Stimulated activated CD8-positive, alpha-beta memory T cell treated with anti-CD3 and anti-CD28 coated beads, Interleukin-15, amount 100 ng/mL, for 24 hours (primary cell): ENCODE measurements around the gene PIAS1.

Experiments used
- DNase-seq: peaks from one replicate; pipeline ENCODE4 v3.0.0-alpha.2; 2020; ENCODE audit warnings: low read depth

PIAS1 gene

DNA sequence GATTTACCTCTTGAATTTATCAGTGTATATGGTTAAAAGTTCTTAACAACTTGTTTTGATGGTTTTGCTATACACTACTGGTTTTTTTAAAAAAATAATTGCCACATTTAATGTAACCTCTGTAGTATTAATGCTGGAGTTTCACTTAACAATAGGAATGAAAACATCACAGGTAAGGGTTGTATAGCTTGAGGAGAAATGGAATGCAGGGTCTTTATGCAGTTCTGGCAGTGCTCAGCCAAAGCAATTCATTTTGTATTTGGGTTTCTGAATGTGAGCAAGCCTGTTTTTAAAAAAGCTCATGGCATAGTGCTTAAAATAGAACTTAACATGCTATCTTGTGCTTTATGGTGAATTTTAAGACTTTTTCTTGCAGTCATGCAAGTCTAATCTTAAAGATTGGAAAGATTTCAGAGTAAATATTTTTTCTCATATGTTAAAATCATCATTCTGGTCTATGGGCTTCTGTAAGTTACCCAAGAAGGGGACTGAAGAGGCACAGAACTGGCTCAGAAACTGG is 8.9 kb downstream of the PIAS1 start:
- no peak for DNase-seq

DNA sequence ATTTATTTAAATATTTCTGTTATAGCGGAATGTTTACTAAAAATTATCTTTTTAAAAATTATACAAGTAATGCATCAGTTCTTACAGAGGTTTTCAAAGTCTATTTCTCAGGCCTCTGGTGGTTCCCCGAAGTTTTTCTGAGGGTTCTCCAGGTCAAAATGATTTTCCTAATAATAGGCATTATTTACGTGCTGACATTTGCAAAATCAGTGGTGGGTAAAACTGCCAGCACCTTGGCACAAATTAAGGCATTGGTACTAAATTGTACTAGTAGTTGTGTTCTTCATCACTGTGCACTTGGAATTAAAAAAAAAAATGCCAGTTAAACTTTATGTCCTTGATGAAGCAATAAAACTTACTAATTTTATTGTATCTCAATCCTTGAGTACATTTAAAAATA is 9.5 kb downstream of the PIAS1 start:
- no peak for DNase-seq

DNA sequence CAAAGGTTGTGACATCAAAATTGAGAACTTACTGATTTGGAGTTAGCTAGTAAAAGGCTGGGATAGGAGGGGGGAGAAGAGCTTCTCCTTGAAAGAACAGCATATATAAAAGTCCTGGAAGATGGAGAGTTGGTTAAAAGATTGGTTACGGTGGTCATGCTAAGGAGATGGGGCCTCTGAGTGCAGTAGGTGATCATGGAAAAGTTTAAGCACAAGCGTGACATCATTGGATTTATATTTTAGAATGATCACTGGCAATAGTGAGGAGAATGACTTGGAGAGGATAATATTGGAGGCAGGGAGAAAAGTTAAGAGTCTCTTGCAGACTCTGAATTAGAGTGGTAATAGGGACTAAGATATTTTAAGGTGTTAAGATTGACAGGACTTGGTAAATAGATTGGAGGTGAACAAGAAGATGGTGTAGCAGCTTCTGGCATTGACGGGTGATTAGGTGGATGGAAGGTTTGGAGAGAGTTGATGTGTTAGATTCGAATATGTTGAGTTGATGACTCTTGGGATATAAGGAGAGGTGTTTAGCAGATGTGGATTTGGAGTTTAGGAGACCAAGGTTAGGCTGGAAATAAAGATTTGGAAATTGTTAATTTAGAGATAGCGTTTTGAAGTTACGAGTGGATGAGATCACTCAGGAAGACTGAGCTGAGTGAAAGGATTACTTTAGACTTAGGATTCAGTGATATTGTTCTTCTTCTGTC is 19.6 kb downstream of the PIAS1 start:
- DNase-seq, result no peak

DNA sequence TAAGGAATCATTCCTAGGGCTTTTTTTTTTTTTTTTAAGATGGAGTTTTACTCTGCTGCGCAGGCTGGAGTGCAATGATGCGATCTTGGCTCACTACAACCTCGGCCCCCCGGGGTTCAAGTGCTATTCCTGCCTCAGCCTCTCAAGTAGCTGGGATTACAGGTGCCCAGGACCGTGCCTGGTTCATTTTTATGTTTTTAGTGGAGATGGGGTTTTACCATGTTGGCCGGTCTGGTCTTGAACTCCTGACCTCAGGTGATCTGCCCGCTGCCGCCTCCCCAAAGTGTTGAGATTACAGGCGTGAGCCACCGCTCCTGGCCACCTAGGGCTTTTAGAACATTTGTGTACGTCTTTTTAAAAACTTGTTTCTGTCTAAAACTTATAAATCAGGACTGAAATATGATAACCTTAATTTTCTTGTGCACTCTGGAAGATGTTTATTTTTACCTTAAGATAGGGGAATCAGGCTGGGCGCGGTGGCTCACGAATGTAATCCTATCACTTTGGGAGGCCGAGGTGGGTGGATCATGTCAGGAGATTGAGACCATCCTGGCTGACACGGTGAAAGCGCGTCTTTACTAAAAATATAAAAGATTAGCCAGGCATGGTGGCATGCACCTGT is 21.8 kb downstream of the PIAS1 start:
- no peak for DNase-seq

DNA sequence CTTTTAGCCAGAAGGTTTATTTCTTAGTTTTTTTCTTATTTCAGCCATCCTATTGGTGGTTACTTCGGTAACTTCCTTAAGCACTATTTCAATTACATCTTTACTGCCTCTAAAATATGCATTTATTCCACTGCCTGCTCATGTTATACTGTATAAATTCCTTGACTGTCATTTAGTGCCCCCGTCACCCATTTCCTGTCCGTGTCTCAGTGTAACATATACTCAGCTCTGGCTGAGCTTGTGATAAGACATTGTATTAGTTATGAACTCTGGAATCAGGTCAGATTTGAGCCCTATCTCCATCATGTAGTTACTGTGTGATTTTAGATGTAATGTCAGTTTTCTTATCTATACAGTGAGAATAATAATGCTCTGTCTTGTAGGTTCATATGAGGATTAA is 24.2 kb downstream of the PIAS1 start:
- DNase-seq, result no peak

DNA sequence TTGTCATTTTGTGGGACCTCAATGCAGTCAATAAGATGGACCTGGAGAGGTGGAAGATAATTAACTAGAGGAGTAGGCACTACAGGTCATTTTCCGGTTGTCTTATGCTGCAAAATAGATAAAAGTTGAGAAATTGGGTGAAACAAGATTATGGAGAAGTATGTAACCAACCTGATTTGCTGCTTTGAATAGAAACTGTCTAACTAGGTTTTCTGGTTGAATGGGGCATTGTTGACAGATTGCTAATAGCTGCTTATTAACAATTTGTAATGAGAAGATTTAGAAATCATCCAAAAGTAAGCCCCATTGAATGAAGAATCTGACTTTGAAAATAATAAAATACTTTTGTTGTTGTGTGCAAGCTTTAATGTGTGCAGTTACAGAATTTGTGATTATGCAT is 26.2 kb downstream of the PIAS1 start:
- DNase-seq, result no peak

DNA sequence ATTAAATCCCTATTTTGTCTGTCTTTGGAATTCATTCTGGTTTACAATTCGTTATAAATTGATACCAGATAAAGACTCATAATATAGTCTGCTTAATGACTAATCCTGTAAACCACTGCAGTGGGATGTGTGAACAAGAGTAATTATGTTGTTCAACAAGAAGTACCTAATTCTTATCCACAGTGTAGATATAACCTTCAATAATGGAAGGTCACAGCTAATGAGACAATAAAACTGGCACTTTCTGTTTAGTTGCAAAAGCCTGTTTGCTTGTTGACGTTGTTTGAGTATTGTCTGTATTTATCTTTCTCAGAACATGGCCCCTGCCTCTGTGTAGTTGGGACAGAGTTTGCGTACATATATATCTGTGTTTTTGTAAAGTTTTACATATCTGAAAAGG is 26.7 kb downstream of the PIAS1 start:
- DNase-seq, result no peak

DNA sequence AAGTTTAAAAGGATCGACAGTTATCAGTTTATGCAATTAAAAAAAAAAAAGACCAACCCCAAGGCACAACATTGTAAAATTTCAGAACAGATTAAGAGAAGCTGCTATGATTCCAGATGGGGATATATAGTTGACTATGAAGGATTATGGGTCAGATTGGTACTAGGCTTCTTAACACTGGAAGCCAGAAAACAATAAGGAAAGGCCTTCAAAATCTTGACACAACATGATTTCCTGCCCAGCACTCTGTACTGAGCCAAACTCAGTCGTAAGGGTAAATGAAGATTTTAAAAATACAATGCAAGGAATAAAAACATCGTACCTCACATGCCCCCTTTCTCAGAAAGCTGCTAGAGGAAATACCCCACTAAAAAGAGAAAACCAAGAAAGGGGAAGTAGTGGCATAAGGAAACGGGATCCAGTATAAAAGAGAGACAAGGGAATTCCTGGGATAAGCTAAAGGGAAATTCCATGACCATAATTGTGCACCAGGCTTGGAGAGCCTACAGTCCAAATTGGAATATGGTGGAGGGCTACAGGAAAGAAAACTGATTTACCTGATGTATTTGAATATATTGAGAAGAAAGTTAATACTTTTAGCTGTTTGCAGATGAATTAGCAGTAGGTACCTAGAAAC is 27.9 kb downstream of the PIAS1 start:
- DNase-seq, result no peak

DNA sequence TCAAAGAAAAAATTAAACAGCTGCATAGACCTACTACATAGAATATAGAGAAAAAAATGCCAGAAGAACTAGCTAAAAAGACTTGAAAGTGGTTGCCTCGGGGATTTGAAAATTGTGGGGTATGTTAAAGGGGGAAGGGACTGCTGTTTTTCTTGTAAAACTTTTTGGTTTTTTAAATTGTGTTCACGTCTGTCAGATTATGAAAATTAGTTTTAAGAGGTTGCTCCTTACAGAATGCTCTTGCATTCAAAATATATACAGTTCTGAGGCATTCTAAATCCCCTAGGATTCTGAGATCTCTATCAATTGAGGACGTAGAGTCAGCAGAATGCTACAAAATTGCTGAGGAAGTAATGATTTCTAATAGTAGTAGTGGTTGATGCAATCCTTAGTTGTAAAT is 28.6 kb downstream of the PIAS1 start:
- no peak for DNase-seq

DNA sequence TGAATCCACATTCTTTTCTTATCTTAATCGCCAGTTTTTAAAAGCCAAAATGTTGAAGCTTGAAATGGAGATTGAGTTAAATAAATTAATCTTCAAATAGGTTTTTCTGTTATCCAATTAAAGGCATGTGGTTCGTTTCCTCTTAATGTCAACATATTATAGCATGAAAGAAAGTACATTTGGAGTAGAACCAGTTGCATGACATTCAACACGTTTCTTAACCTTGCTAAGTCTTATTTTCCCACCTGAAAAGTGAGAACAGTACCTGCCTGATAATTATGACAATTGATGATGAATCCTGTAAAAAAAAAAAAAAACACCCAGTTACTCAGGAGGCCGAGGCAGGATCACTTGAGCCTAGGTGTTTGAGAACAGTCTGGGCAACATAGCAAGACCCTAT is 29.3 kb downstream of the PIAS1 start:
- no peak for DNase-seq

DNA sequence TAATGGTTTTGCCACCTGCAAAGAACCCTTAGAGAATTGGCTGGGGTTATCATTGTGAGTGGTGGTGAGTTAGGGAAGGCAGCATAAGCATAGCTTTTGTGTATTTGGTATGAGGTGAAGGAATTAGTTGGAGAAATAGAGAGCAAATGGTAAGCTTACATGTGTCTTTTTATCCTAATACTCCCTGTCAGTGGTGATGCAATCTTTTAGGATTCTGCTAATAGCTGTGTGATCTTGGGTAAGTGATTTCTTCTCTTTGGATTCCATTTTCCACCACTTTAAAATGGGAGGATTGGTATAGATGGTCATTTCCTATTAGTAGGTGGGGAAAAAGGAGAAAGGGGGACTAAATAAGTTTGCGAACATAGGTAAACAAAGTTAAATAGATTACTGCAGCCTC is 30.9 kb downstream of the PIAS1 start:
- DNase-seq, result no peak

DNA sequence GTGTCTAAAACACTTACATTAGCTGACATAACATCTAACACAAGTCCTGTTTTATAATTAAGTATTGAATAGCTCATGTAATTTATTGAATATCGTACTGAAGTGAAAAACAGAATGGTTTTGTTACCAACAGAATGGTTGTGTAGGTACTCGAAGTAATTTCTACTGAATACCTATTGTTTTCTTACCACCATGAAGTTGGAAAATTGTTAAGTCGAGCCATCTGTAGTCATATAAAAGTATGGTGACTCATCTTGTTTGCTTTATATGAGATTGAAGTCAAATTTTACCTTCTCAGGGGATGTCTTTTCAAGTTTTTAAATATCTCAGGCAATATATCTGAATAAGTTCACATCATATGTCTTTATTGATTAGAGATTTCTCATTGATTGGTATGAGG is 37.6 kb downstream of the PIAS1 start:
- DNase-seq, result no peak

DNA sequence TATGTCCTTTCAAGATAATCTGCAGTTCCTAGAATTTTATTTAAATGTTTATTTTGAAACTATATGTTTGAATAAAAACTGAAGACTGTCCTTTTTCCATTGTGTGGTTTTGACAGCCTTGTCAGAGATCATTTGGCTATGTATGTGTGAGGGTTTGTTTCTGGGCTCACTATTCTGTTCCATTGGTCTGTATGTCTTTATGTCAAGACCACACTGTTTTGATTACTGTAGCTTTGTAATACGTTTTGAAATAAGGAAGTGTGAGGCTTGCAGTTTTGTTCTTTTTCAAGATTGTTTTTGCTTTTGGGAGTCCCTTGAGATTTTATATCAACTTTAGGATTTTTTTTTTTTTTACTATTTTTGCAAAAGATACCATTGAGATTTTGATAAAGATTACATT is 42.0 kb downstream of the PIAS1 start:
- no peak for DNase-seq

DNA sequence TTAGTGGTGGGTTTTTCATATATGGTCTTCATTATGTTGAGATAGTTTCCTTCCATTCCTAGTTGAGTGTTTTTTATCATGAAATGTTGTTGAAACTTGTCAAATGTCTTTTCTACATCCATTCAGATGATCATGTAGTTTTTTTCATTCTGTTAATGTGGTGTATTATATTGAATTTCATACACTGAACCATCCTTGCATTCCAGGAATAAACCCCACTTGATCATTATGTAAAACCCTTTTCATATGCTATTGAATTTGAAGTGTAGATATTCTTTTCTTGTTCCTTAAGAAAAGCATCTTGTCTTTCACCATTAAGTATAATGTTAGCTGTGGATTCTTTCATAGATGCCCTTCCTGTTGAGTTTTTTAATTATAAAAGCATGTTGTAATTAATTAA is 42.9 kb downstream of the PIAS1 start:
- DNase-seq, result no peak

DNA sequence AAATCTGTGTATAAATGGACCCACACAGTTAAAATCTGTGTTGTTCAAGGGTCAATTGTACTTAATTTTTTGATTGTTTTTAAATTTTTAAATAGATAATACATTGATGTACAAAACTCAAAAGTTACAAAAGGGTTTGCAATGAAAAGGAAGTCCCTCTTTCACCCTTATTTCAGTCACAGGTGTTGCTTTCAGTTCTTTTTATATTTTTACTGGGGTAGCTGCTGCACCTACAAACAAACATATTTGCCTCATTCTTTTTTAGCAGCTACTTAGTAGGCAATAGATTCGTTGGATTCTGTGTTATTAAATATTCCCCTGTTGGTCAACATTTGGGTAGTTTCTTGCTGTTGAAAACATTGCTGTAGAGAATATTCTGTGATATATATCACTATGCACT is 44.4 kb downstream of the PIAS1 start:
- DNase-seq, result no peak

DNA sequence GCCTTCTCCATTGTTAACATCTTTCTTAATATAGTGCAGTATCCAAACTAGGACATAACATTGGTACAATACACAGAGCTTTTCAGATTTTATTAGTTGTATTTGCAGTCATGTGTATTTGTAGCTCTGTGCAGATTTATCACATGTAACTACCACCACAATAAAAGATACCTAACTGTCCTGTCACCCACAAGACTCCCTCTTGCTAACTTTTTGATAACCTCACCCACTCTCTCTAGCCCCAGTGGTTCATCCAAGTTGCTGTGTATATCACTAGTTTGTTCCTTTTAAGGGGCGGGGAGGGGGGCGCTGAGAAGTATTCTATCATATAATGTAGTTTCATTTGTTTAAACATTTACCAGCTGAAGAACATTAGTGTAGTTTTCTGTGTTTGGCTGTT is 46.1 kb downstream of the PIAS1 start:
- DNase-seq, result no peak

DNA sequence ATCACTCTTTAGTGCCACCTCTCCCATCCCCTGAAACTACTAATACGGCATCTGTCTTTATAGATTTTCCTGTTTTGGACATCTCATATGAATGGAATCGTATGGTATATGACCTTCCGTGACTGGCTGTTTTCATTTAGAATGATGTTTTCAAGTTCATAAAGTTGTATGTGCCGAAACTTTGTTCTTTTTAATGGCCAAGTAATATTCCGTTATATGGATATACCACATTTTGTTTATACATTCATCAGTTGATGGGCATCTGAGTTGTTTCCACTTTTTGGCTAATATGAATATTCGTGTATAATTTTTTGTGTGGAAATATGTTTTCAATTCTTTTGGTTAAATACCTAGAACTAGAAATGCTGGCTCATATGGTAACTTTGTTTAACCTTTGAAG is 49.5 kb downstream of the PIAS1 start:
- no peak for DNase-seq

DNA sequence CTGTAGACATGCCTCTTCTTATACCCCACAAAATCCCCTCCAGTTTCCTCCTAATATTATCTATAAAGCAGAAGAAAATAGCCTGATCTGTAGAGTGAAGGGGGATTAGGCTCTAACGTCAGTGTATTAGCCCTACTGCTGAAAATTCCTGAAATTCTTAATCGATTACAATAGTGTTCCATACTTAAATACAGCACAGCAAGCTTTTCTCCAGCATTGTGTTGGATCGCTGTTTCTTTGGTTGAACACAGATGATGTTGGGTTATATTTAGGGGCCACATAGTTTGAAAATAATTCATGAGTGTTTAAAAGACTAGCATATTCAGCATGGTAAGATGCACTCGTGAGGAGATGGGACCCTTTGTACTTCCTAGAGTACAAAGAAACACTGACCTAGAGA is 52.5 kb downstream of the PIAS1 start:
- DNase-seq, result no peak

DNA sequence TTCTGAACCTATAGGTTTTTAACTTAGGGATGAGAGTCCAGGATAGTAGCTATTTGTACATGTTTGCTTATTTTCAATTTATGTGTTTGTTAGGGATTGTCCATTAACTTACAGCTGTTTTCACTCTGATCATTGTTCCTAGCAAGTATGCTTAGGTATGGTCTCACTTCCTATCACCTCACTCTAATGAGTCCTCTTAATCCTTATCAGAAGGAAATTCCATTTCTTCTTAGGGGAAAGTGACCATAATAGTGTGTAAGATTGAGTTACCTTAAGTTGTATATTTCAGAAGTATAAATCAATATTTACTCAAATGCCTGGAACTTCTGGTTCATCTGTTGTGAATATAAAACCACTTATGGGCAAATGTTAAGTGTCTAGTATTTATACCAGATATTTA is 53.0 kb downstream of the PIAS1 start:
- DNase-seq, result no peak

DNA sequence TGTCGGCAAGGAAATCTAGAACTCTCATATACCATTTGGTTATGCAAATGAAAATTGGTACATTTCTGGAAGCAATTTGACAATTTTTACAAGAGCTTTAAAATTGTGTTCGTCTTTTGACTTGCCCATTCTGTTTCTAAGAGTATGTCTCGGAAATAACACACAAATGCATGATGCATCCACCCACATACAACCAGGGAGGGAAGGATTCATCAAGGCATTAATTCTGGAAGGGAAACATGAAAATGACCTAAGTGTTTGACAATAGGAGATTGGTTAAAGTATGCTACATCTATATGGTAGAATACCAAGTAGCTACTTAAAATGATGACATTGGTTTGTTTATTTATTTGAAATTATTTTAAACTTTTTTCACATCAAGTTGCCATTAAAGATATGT is 58.6 kb downstream of the PIAS1 start:
- DNase-seq, result no peak

DNA sequence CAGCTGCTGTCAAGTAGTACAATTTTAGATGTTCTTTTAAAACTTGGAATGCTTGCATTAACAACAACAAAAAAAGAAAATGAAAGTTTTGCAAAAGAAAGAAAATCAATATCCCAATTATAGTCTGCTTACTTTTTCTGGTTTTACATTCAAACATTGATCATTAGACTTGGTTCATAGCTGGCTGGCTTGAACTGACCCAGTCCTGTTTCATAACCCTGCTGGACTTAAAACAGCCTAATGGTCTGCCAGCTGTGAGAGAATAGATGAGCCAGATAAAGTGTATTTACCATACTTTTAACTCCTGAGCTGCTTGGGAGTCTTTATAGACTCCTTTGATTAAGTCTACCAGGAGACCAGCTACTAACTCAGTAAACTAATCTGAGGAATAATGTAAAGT is 59.2 kb downstream of the PIAS1 start:
- no peak for DNase-seq

DNA sequence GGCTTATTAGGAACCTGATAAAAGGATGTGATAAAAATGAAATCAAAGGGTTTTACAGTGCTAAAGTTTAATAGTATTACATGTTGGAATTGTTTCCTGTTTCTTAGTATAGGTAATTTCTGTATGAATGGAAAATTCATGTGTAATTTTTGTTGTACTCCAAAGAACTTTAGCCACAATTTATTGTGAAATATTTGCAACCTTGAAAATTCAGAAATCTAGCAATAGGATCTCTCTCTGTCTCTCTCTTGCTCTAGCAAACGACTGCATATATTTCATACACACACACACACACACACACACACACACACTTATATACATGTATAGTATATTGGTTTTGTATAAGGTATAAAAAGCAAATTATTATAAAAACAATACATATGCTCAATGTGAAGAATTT is 59.6 kb downstream of the PIAS1 start:
- no peak for DNase-seq

DNA sequence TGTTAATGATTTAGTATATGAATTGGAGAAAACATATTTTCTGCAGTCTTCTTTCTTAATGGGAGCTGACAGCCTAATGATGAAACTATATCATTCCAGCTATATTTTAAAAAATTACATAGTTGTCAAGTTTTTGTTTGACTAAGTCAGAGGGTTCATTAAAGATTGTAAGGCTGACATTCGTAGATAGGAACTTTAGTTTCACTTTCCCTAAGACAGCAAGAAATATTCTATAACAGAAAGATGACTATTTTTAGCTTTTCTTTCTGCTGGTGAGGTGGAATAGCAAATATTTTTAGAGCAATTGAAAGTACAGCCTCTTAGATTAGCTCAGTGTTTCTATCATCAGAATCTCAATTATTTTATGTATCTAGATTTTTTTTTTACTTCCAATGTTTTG is 60.2 kb downstream of the PIAS1 start:
- no peak for DNase-seq

DNA sequence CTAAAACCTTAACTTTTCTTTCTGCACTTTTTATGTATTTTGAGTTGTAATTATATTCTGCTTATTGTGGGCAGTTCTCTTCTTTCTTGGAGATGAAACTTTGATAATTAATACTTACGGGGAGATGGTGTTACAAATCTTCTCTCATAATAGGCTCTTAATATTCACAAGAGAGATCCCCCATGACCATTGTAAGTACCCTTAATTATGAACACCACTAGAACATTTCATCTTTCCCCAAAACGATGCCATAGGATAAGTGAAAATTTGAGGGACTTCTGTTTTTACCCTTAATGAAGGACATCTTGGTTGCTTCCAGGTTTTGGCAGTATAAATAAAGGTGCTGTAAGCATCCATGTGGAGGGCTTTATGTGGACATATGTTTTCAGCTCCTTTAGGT is 60.7 kb downstream of the PIAS1 start:
- no peak for DNase-seq
